DMS53 (cell line): ENCODE data around the gene MED12L.

Source experiments
- DNase-seq: peaks from one replicate; lab custom pipeline; 2025; lab: John Stamatoyannopoulos, UW

The MED12L gene

DNA sequence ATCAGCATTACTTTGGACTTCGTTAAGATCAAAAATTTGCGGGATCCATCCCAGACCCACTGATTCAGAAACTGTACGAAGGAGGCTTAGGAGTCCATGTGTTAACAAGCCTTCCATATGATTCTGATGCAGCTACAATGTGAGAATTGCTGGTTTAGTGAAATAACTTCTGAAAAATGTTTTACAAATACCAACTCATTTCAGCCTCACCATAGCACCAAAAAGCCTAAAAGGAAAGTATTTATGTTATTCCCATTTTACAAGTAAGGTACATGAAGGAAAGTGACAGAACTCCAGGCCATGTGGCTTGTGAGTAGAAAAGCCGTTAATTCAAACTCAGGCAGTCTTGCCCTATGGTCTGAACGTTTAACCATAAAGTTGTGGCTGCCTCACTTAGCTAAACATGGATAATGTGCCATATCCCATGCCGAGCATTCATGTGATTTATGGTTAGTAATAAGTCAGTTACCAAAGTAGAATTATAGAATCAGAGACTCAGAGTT, 376.9 kb downstream of the MED12L start:
- no peak for DNase-seq

DNA sequence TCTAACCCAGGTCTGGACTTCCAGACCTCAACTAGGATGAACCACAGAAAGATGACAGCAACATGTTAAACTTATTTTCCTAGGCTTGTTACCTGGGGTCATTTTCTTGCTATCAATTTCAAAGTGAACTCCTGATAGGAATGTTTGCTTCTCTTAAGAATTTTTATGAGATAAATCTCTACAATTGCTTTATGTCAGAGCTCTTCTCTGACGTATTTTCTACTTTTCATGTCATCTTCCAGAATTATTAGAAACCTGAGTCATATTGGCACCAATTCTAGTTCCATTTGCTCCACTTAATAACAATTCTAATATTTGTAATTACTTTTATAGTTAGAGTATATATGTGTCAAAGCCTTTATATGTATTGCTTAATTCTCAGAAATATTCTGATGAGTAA, 377.5 kb downstream of the MED12L start:
- no peak for DNase-seq

DNA sequence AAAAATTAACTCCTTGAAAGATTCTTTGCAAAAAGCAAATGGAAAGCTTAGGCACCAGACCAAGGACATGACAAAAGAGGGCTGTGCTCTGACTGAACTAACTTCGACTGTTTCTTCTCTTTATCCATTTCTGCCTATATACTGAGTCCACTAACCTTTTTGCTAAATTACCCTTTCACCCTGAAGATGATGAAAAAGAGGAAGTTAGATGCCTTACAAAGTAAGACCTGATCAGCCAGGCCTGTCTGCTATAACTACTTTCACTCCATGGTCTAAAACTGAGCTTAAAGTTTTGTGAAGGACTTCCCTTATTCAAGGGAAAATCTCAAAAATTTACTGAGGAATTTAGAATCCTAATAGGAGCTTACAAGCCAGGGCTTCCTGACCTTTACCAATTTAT, 381.6 kb downstream of the MED12L start:
- no peak for DNase-seq

DNA sequence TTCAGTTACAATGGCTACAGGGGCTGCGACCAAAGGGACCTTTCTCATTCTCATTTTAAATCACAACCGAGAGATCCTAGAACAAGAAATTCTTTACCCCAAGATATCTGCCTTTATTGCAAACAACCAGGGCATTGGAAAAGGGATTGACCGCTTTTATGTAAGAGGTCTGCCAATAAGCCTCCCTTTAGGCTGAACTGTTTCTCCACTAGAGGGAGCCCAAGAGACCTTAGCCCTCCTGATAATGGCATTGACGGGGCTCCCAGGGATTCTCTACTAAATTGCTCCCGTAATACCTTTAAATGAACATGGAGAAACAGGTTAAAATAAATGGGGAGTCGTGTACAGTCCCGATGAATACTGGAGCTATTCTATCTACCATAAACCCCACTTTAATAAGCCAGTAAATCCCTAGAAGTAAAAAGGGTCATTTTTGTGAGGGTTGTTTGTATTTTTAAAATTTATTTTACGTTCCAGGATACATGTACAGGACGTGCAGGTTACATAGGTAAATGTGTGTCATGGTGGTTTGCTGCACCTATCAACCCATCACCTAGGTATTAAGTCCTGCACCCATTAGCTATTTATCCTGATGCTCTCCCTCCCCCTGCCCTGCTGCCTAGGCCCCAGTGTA, 382.9 kb downstream of the MED12L start:
- DNase-seq, result peak; percentile 84

DNA sequence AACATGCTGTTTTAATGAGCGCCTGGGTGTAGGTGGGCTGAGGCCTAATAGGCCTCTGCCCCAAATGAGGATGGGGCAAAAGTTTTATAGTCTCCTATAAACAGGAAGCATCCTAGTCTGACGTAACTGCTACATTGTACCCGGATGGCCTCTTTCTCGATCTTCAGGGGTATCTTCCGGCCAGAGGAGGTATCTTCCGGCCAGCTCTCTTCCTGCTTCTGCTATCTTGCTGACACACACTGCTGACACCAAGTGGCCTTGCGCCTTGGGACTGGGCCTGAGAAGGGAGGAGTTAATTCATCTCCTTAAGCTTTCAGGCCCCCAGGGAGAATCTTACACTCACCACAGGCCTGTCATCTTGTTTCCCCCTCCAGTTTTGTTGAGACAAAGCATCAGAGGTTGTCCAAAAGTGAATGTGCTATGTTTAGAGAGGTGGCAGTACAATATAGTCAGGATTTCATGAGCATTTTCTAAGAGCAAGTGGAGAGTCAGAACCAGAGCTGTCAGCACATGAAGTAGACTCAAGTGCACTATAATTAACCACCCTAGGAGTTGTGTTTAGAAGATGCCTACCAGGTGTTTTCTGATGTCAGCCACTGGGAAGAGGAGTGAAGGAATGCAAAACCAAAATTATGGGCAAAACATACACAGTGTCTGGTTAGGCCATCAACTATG, 391.0 kb downstream of the MED12L start:
- DNase-seq, result no peak

DNA sequence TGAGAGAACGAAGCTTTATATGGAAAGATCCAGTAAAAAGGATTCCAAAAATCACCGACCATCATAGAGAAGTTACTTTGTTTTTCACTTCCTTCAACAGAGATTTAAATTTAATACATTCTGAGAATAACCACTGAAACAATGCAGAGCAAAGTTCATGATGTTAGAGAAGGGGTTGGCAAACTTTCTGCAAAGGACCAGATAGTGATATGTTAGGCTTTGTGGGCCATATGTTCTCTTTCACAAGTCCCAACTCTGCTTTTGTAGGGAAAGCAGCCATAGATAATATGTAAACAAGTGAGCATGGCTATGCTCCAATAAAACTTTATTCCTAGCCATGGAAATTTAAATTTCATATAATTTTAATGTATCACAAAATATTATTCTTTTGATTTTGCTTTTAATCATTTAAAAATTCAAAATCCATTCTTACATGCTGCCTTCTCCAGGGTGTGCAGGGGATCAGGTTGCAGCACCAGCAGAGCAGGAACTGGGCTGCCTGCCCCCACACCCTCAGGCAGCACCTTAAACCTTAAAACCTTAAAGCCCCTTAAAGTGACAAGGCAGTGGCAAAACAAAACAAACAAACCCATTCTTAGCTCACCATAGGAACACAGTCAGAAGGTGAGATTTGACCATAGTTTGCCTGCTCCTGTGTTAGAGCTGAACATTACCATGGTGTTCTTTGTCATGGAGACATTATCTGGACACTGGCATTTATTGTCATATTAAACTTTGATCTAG, 392.3 kb downstream of the MED12L start:
- no peak for DNase-seq

DNA sequence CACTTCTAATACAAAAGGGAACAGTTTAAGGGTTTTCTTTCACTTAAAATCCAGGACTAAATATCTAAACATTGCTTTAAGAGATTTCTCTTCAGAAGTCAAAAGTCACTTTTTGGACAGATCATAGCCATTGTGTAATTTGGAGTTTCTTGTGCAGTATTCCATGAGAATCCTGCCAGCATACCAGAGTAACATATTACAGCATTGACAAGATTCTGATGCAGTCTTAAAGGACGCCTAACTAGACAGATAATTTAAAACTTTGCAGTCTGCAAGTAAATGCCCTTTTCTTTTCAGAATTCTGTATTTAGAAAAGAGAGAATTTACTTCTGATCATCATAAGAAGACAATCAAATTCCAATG, 392.9 kb downstream of the MED12L start:
- no peak for DNase-seq

DNA sequence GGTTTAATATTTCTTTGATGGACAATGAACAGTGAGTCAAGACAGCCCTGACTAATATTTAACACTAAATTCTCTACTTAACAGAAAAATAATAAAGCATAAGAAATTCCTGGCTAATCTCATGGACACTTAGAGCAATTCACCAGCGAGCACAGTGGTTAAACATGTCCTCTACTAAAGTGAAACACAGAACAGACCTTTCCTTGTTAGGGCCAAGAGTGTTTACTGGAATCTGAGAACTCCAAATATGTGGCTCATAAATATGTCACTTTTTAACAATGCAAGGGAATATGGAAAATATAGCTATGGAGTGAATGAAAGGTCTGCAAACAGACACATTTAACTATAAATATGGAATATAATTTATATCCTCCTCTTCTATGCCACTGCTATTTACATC, 394.0 kb downstream of the MED12L start:
- no peak for DNase-seq

DNA sequence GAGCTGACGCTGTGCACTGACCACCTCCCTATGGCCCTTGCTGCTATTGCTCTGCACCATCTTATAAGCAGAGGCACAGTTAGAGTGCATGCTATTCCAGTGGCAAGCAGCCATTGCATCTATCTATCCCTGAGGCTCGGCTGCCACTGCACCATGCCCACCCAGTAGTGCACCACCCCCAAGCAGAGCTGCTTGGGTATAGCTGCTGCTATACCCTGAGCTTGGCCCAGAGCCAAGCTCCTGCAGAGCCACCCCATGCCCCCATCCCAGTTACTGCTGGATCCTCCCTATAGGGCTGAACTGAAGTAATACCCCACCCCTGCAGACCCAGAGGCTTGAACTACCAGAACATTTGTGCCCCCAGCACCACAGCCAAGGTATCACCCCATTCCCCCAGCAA, 395.0 kb downstream of the MED12L start:
- DNase-seq, result no peak

DNA sequence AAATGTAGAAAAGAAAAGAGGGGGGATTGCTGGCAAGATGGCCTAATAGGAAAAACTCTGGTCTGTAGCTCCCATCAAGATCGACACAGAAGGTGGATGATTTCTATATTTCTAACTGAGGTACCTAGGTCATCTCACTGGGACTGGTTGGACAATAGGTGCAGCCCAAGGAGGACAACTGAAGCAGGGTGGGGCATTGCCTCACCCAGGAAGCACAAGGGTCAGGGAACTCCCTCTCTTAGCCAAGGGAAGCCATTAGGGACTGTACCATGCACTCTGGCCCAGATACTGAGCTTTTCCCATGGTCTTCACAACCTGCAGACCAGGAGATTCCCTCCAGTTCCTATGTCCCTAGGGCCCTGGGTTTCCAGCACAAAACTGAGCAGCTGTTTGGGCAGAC, 398.0 kb downstream of the MED12L start:
- no peak for DNase-seq

DNA sequence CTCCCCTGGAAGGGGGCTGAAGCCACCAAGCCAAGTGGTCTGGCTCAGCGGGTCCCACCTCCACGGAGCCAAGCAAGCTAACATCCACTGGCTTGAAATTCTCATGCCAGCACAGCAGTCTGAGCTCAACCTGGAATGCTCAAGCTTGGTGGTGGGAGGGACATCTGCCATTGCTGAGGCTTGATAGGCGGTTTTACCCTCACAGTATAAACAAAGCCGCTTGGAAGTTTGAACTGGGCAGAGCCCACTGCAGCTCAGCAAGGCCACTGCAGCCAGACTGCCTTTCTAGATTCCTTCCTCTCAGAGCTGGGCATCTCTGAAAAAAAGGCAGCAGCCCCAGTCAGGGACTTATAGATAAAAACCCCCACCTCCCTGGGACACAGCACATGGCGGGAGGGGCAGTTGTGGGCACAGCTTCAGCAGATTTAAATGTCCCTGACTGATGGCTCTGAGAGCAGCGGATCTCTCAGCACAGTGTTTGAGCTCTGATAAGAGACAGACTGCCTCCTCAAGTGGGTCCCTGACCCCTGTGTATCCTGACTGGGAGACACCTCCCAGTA, 398.6 kb downstream of the MED12L start:
- DNase-seq, result no peak
